Measurements from ENCODE around the gene EPHA6.

The EPHA6 gene

DNA sequence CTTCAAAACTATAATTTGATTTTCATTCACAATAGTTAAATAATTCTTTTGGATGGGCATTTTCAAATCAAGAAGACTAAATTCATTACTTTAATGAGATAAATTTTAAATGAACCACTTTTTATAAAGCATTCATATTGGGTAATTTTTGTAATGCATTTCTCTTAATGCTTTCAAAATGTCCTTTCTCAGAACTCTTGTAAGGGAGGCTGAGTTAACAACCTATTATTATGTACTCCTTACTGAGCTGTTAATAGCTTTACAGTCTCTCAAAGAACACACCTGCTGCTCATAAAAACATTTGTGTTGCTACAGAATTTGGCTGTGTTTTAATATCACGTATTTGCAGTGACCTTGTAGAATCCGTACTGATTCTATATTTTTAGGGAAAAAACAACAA, 616.2 kb downstream of the EPHA6 start:
- no peaks in the 10 kb centered on the region for H3K79me2 ChIP-seq (ENCODE audit: insufficient read depth, low read length)
- H3K4me2 ChIP-seq (ENCODE audit: low read length) = no peak overlapping the region
- no peak overlapping the region for H2AFZ ChIP-seq (ENCODE audit: low read length)
- H3F3A ChIP-seq (ENCODE audit: insufficient read depth, low read length) = no peaks in the 10 kb centered on the region
- no peak for TF ChIP-seq EZH2 (IDR thresholded peaks at IDR 0.05; ENCODE audit: borderline replicate concordance, low read length)
- TF ChIP-seq, protein P1, sequence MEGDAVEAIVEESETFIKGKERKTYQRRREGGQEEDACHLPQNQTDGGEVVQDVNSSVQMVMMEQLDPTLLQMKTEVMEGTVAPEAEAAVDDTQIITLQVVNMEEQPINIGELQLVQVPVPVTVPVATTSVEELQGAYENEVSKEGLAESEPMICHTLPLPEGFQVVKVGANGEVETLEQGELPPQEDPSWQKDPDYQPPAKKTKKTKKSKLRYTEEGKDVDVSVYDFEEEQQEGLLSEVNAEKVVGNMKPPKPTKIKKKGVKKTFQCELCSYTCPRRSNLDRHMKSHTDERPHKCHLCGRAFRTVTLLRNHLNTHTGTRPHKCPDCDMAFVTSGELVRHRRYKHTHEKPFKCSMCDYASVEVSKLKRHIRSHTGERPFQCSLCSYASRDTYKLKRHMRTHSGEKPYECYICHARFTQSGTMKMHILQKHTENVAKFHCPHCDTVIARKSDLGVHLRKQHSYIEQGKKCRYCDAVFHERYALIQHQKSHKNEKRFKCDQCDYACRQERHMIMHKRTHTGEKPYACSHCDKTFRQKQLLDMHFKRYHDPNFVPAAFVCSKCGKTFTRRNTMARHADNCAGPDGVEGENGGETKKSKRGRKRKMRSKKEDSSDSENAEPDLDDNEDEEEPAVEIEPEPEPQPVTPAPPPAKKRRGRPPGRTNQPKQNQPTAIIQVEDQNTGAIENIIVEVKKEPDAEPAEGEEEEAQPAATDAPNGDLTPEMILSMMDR (IDR thresholded peaks at IDR 0.05; ENCODE audit: low read length) = no peak
- no peaks in the 10 kb centered on the region for H3K9me2 ChIP-seq (ENCODE audit: low read depth, low read length)
- H3K36me3 ChIP-seq (ENCODE audit: insufficient read depth, low read length) = no peaks in the 10 kb centered on the region
- H3K4me1 ChIP-seq (ENCODE audit: insufficient read depth, low read length, severe bottlenecking) = no peaks in the 10 kb centered on the region
- no peaks in the 10 kb centered on the region for H3K9me3 ChIP-seq (ENCODE audit: low read length)
- H3K9ac ChIP-seq (ENCODE audit: low read length) = no peak overlapping the region
- H3K4me3 ChIP-seq (ENCODE audit: low read depth, low read length, poor library complexity, severe bottlenecking) = no peak overlapping the region
- H3K27ac ChIP-seq (ENCODE audit: low read depth, low read length, poor library complexity, severe bottlenecking) = no peak overlapping the region
- no peaks in the 10 kb centered on the region for H3K27me3 ChIP-seq (ENCODE audit: insufficient read depth, low read length)
- no peaks in the 10 kb centered on the region for H4K20me1 ChIP-seq (ENCODE audit: insufficient read depth, low read length)

DNA sequence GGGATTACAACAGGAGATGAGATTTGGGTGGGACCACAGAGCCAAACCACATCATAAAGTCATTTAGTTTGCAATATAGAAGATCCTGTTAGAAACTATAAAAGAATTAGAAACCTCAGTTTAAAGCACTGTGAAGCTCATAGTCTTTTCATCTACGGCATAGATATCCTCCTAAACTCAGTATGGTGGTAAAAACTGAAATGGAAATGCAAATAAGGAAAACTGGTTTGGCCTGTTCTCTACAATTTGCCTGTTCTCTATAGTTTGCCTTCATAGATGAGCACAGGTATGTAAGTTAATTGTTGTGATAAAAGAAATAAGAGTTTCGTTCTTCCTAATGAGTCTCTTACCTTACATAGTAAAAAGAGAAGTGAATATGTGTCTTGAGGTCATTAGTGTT, 618.5 kb downstream of the EPHA6 start:
- no peaks in the 10 kb centered on the region for H4K20me1 ChIP-seq (ENCODE audit: insufficient read depth, low read length)
- no peak overlapping the region for H3K9ac ChIP-seq (ENCODE audit: low read length)
- H3K27ac ChIP-seq (ENCODE audit: low read depth, low read length, poor library complexity, severe bottlenecking) = no peak overlapping the region
- H3K4me3 ChIP-seq (ENCODE audit: low read depth, low read length, poor library complexity, severe bottlenecking) = no peak overlapping the region
- H3K4me2 ChIP-seq (ENCODE audit: low read length) = no peak overlapping the region
- no peaks in the 10 kb centered on the region for H3F3A ChIP-seq (ENCODE audit: insufficient read depth, low read length)
- no peaks in the 10 kb centered on the region for H3K79me2 ChIP-seq (ENCODE audit: insufficient read depth, low read length)
- TF ChIP-seq EZH2 (IDR thresholded peaks at IDR 0.05; ENCODE audit: borderline replicate concordance, low read length) = no peak
- TF ChIP-seq, protein P1 (IDR thresholded peaks at IDR 0.05; ENCODE audit: low read length) = no peak
- no peaks in the 10 kb centered on the region for H3K36me3 ChIP-seq (ENCODE audit: insufficient read depth, low read length)
- no peaks in the 10 kb centered on the region for H3K27me3 ChIP-seq (ENCODE audit: insufficient read depth, low read length)
- no peaks in the 10 kb centered on the region for H3K9me2 ChIP-seq (ENCODE audit: low read depth, low read length)
- no peaks in the 10 kb centered on the region for H3K9me3 ChIP-seq (ENCODE audit: low read length)
- H3K4me1 ChIP-seq (ENCODE audit: insufficient read depth, low read length, severe bottlenecking) = no peaks in the 10 kb centered on the region
- H2AFZ ChIP-seq (ENCODE audit: low read length) = no peak overlapping the region

DNA sequence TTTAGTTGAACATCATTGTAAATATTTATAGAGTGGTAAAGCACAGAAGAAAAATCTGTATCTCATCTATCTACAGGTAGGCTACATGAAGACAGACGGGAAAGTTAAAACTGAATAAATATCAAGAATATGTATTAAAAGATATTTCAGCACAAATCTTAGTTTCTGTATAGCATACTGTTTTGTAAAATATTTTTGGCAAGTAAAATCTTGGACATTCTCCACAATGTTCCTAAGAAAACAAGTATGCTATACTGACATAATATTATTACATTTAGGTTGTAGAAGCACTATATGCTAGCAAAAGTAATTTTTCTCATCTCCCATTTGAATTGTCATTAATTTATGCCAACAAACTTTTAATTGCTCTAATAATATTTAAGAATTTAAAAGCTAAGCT, 623.7 kb downstream of the EPHA6 start:
- H3K9me3 ChIP-seq (ENCODE audit: low read length) = no peaks in the 10 kb centered on the region
- H3K79me2 ChIP-seq (ENCODE audit: insufficient read depth, low read length) = no peaks in the 10 kb centered on the region
- H3K27me3 ChIP-seq (ENCODE audit: insufficient read depth, low read length) = no peaks in the 10 kb centered on the region
- no peak overlapping the region for H3K4me3 ChIP-seq (ENCODE audit: low read depth, low read length, poor library complexity, severe bottlenecking)
- H2AFZ ChIP-seq (ENCODE audit: low read length) = no peak overlapping the region
- no peak for TF ChIP-seq EZH2 (IDR thresholded peaks at IDR 0.05; ENCODE audit: borderline replicate concordance, low read length)
- TF ChIP-seq, protein P1 (IDR thresholded peaks at IDR 0.05; ENCODE audit: low read length) = no peak
- no peaks in the 10 kb centered on the region for H3K9me2 ChIP-seq (ENCODE audit: low read depth, low read length)
- H3K4me2 ChIP-seq (ENCODE audit: low read length) = no peak overlapping the region
- no peaks in the 10 kb centered on the region for H3K36me3 ChIP-seq (ENCODE audit: insufficient read depth, low read length)
- H3K27ac ChIP-seq (ENCODE audit: low read depth, low read length, poor library complexity, severe bottlenecking) = no peak overlapping the region
- no peak overlapping the region for H3K9ac ChIP-seq (ENCODE audit: low read length)
- H3F3A ChIP-seq (ENCODE audit: insufficient read depth, low read length) = no peaks in the 10 kb centered on the region
- no peaks in the 10 kb centered on the region for H4K20me1 ChIP-seq (ENCODE audit: insufficient read depth, low read length)
- no peaks in the 10 kb centered on the region for H3K4me1 ChIP-seq (ENCODE audit: insufficient read depth, low read length, severe bottlenecking)

Measured in OCI-LY1 (cell line).